Measurements from ENCODE around the gene NECTIN3.

GRCh38 chr3:111238885-111239284 lies 167.3 kb downstream of the NECTIN3 start:
- TF ChIP-seq CTCF (IDR thresholded peaks at IDR 0.05) (no peak), POLR2AphosphoS5 (IDR thresholded peaks at IDR 0.05; ENCODE audit: insufficient read depth in 1 of 2, low read depth in 1 of 2) (no peak)
